Raji (cell line): ENCODE measurements around the gene BRINP3.

Source experiments
- POLR2A ChIP-seq: IDR thresholded peaks from 2 replicates; pipeline ENCODE4 v1.6.1; 2011; ENCODE audit warnings: low read depth, low read length, control low read depth; ENCODE audit not compliant: insufficient read depth

Gene BRINP3

GRCh38 chr1:190192627-190193026 lies 285.0 kb downstream of the BRINP3 start:
- no peak for TF ChIP-seq POLR2A

GRCh38 chr1:190183588-190183987 lies 294.1 kb downstream of the BRINP3 start:
- no peak for TF ChIP-seq POLR2A

GRCh38 chr1:190179817-190180216 lies 297.8 kb downstream of the BRINP3 start:
- no peak for TF ChIP-seq POLR2A

GRCh38 chr1:190178827-190179226 lies 298.8 kb downstream of the BRINP3 start:
- no peak for TF ChIP-seq POLR2A

GRCh38 chr1:190177555-190177954 lies 300.1 kb downstream of the BRINP3 start:
- TF ChIP-seq POLR2A: no peak

GRCh38 chr1:190176776-190177175 lies 300.9 kb downstream of the BRINP3 start:
- TF ChIP-seq POLR2A: no peak

- no peak for TF ChIP-seq POLR2A
Measured at GRCh38 chr1:190175320-190175719, 302.3 kb downstream of the BRINP3 start.

- TF ChIP-seq POLR2A: no peak
Measured at GRCh38 chr1:190172651-190173430, 304.8 kb downstream of the BRINP3 start.

- TF ChIP-seq POLR2A: no peak
Measured at GRCh38 chr1:190170321-190170720, 307.3 kb downstream of the BRINP3 start.

GRCh38 chr1:190169311-190170067 lies 308.2 kb downstream of the BRINP3 start:
- TF ChIP-seq POLR2A: no peak

GRCh38 chr1:190168893-190169280 lies 308.8 kb downstream of the BRINP3 start:
- TF ChIP-seq POLR2A: no peak

- TF ChIP-seq POLR2A: no peak
Measured at GRCh38 chr1:190168116-190168892, 309.4 kb downstream of the BRINP3 start.

GRCh38 chr1:190159146-190159545 lies 318.5 kb downstream of the BRINP3 start:
- TF ChIP-seq POLR2A: no peak

GRCh38 chr1:190154744-190155143 lies 322.9 kb downstream of the BRINP3 start:
- no peak for TF ChIP-seq POLR2A

- TF ChIP-seq POLR2A: no peak
Measured at GRCh38 chr1:190147616-190148015, 330.0 kb downstream of the BRINP3 start.

- no peak for TF ChIP-seq POLR2A
Measured at GRCh38 chr1:190144650-190145049, 333.0 kb downstream of the BRINP3 start.

- TF ChIP-seq POLR2A: no peak
Measured at GRCh38 chr1:190140644-190141043, 337.0 kb downstream of the BRINP3 start.
